CD4-positive, alpha-beta T cell (primary cell): ENCODE results near the gene ADPGK. TPM values are rescaled to one million over a fixed set of nuclear protein-coding genes. Genes with fewer than 3 reads are reported as not detected.

Source experiments
- ATAC-seq: fragments of 200-7000 bp; cut with Tn5 transposase; one replicate; pipeline ENCODE4 v1.10.0; 2022; ENCODE audit warnings: mild to moderate bottlenecking; ENCODE audit not compliant: poor library complexity
- CTCF ChIA-PET: fragments of 350-600 bp; sonication (Branson Sonifier 250); formaldehyde crosslinking; loops from one replicate; lab custom pipeline; 2021; ENCODE audit warnings: antibody characterized with exemption, inconsistent platforms; lab: Charles Lee
- POLR2A ChIA-PET: fragments of 350-600 bp; sonication (Branson Sonifier 250); formaldehyde crosslinking; loops from one replicate; lab custom pipeline; 2021; ENCODE audit warnings: antibody characterized with exemption, inconsistent platforms; lab: Charles Lee
- DNase-seq, 14 experiments: peaks; one replicate each; pipeline ENCODE4 v3.0.0-alpha.2; 2013 to 2020; ENCODE audit warnings: mixed read lengths in 2 of 14
- H3K27ac ChIP-seq, 2 donors: one replicate each; pipeline versions ENCODE4 v1.5.1 to v1.7.0; 2013; ENCODE audit warnings: low read length in 2 of 2, low read depth in 1 of 2, mild to moderate bottlenecking in 1 of 2
- H3K27me3 ChIP-seq, 2 experiments: 1 replicate in 1 of 2; 2 replicates in 1 of 2; pipeline versions ENCODE4 v1.6.1 to v1.7.0; 2013; ENCODE audit warnings: low read length in 2 of 2, control low read depth in 1 of 2, mild to moderate bottlenecking in 1 of 2, moderate library complexity in 1 of 2; ENCODE audit not compliant: insufficient read depth in 2 of 2, control insufficient read depth in 1 of 2
- H3K36me3 ChIP-seq: one replicate; pipeline ENCODE4 v1.6.1; 2013; ENCODE audit warnings: low read length, control low read depth; ENCODE audit not compliant: insufficient read depth
- H3K4me1 ChIP-seq: one replicate; pipeline ENCODE4 v1.6.1; 2013; ENCODE audit warnings: low read length, control low read depth; ENCODE audit not compliant: insufficient read depth
- H3K4me3 ChIP-seq: one replicate; pipeline ENCODE4 v1.5.1; 2013; ENCODE audit warnings: mild to moderate bottlenecking, low read length, moderate library complexity
- H3K9me3 ChIP-seq, 2 experiments: 1 replicate in 1 of 2; 2 replicates in 1 of 2; pipeline versions ENCODE4 v1.6.1 to v1.7.0; 2013; ENCODE audit warnings: low read length in 2 of 2, mild to moderate bottlenecking in 2 of 2, control low read depth in 1 of 2, moderate library complexity in 1 of 2; ENCODE audit not compliant: control insufficient read depth in 1 of 2, insufficient read depth in 1 of 2
- H3K27ac Mint-ChIP-seq: one replicate; pipeline ENCODE4 v1.8.0; 2020; ENCODE audit warnings: mixed read lengths
- H3K27me3 Mint-ChIP-seq: one replicate; pipeline ENCODE4 v1.8.0; 2021; ENCODE audit warnings: mixed read lengths
- H3K36me3 Mint-ChIP-seq: one replicate; pipeline ENCODE4 v1.8.0; 2021; ENCODE audit warnings: low read depth, mixed read lengths
- H3K4me1 Mint-ChIP-seq: one replicate; pipeline ENCODE4 v1.8.0; 2021; ENCODE audit warnings: low read depth, mixed read lengths
- H3K4me3 Mint-ChIP-seq: one replicate; pipeline ENCODE4 v1.8.0; 2020; ENCODE audit warnings: mild to moderate bottlenecking, mixed read lengths
- H3K9me3 Mint-ChIP-seq: one replicate; pipeline ENCODE4 v1.8.0; 2020; ENCODE audit warnings: mixed read lengths
- CTCF ChIP-seq: fragments of 200-600 bp; IDR thresholded peaks from one replicate; pipeline ENCODE4 v1.8.0; 2022; ENCODE audit warnings: antibody characterized with exemption, mild to moderate bottlenecking
- intact Hi-C, 2 experiments: fragments of 100-400 bp; cut with DNase I in 1 of 2; cut with micrococcal nuclease in 1 of 2; formaldehyde crosslinking; loops; one replicate each; pipeline versions ENCODE4 v1.15.1 to v1.9.0; 2023 to 2025; cut with DNase I, micrococcal nuclease
- total RNA-seq, 174 experiments: library from RNA in 2 of 174; stranded (reverse) in 2 of 174; gene quantifications; one replicate each; pipeline ENCODE4 v1.2.3 and lab custom pipeline; 2021 to 2026

The ADPGK gene
- total RNA-seq, 2 experiments from 2014 or later = 88.8 to 92.5 TPM

- Mint-ChIP-seq H3K36me3 (peaks cover 39% of the 10 kb centered on the region), H3K27ac (peak overlapping the region; percentile 98), H3K4me3 (peak overlapping the region; percentile 96), H3K9me3 (no peaks in the 10 kb centered on the region), H3K4me1 (peaks cover 55% of the 10 kb centered on the region), H3K27me3 (no peaks in the 10 kb centered on the region)
- peaks cover 17% of the 10 kb centered on the region for H3K36me3 ChIP-seq
- H3K9me3 ChIP-seq = no peaks in the 10 kb centered on the region
- intact Hi-C loops = loop anchor here (1.0 to 10.0 kb wide), 9 partner anchors 43 to 1679 kb away; partner anchors contain the start of genes BBS4 (in 2 of the 2), HIGD2B (in 2 of the 2), ARIH1 (in 1 of the 2) and MYO9A (in 1 of the 2)
- H3K27ac ChIP-seq = peak overlapping the region; percentile 91 to 93
- CTCF ChIA-PET = interaction anchor here (0.6 kb wide), 1 partner anchor 1144 kb away, joined by 4 read pairs; no protein-coding TSS in a partner anchor
- no peak for TF ChIP-seq CTCF
- ATAC-seq (peak; percentile 12), DNase-seq (peak in 6 of 14 experiments; percentile 12 to 77 (median 43))
- peaks cover 50% of the 10 kb centered on the region for H3K4me1 ChIP-seq
- POLR2A ChIA-PET = interaction anchor here (0.7 to 2.1 kb wide), 9 partner anchors 26 to 850 kb away, joined by 3 to 7 read pairs (median 4); partner anchors contain the start of genes BBS4, HIGD2B, NEO1 and NPTN
- H3K4me3 ChIP-seq = peak overlapping the region; percentile 94
- no peaks in the 10 kb centered on the region for H3K27me3 ChIP-seq
Observed at GRCh38 chr15:72783004-72783639, 436 bp downstream of the ADPGK start.

- intact Hi-C loops = loop anchor here (1.0 to 10.0 kb wide), 9 partner anchors 42 to 1680 kb away; partner anchors contain the start of genes BBS4 (in 2 of the 2), HIGD2B (in 2 of the 2), ARIH1 (in 1 of the 2) and MYO9A (in 1 of the 2)
- H3K27me3 ChIP-seq = no peaks in the 10 kb centered on the region
- peaks cover 45% of the 10 kb centered on the region for H3K36me3 Mint-ChIP-seq
- H3K4me3 ChIP-seq = peak overlapping the region; percentile 94
- ChIA-PET CTCF (interaction anchor here (0.6 kb wide), 1 partner anchor 1145 kb away, joined by 4 read pairs; no protein-coding TSS in a partner anchor), POLR2A (interaction anchor here (1.0 to 2.1 kb wide), 4 partner anchors 47 to 97 kb away, joined by 3 to 7 read pairs (median 6); partner anchors contain the start of genes BBS4 and HIGD2B)
- peaks cover 50% of the 10 kb centered on the region for H3K4me1 ChIP-seq
- H3K27ac ChIP-seq = peak overlapping the region in 1 of 2 donors; percentile 93
- H3K27ac Mint-ChIP-seq = peak overlapping the region; percentile 87
- ATAC-seq (no peak), DNase-seq (peak in 2 of 14 experiments; percentile 24 to 31)
- peak overlapping the region; percentile 92 for H3K4me3 Mint-ChIP-seq
- peaks cover 17% of the 10 kb centered on the region for H3K36me3 ChIP-seq
- TF ChIP-seq CTCF = no peak
- H3K9me3 ChIP-seq = no peaks in the 10 kb centered on the region
- H3K4me1 Mint-ChIP-seq = peaks cover 57% of the 10 kb centered on the region
- H3K27me3 Mint-ChIP-seq = no peaks in the 10 kb centered on the region
- no peaks in the 10 kb centered on the region for H3K9me3 Mint-ChIP-seq
Observed at GRCh38 chr15:72782274-72783003, 1.1 kb downstream of the ADPGK start.

GRCh38 chr15:72781631-72782030, 1.9 kb downstream of the ADPGK start:
- H3K36me3 Mint-ChIP-seq = peaks cover 53% of the 10 kb centered on the region
- Histone ChIP-seq H3K27ac (no peak overlapping the region), H3K4me3 (no peak overlapping the region), H3K9me3 (no peaks in the 10 kb centered on the region), H3K36me3 (peaks cover 20% of the 10 kb centered on the region), H3K27me3 (no peaks in the 10 kb centered on the region), H3K4me1 (peaks cover 46% of the 10 kb centered on the region)
- no peak for TF ChIP-seq CTCF
- no peak for DNase-seq
- CTCF ChIA-PET = no interaction called here
- H3K27me3 Mint-ChIP-seq = no peaks in the 10 kb centered on the region
- peak overlapping the region; percentile 75 for H3K4me3 Mint-ChIP-seq
- peaks cover 61% of the 10 kb centered on the region for H3K4me1 Mint-ChIP-seq
- H3K27ac Mint-ChIP-seq = peak overlapping the region; percentile 40
- no peaks in the 10 kb centered on the region for H3K9me3 Mint-ChIP-seq
- no peak for ATAC-seq
- POLR2A ChIA-PET = no interaction called here
- intact Hi-C loops = loop anchor here (5.0 to 10.0 kb wide), 7 partner anchors 59 to 1681 kb away; partner anchors contain the start of genes ARIH1 (in 1 of the 2), MYO9A (in 1 of the 2), NPTN (in 1 of the 2) and SENP8 (in 1 of the 2)
